ENCODE data around the gene REPIN1. TPM values are rescaled to one million over a fixed set of nuclear protein-coding genes. Genes with fewer than 3 reads are reported as not detected.

The REPIN1 gene
- total and polyA plus RNA-seq, 7 donors: 50.9 to 131 (median 56.5) TPM

- no peaks in the 10 kb centered on the region for H3K9me3 ChIP-seq
- DNase-seq: no peak
- no peak for TF ChIP-seq EP300 (IDR thresholded peaks at IDR 0.05)
- TF ChIP-seq POLR2A (IDR thresholded peaks at IDR 0.05): no peak
- TF ChIP-seq POLR2AphosphoS5 (IDR thresholded peaks at IDR 0.05): no peak
- TF ChIP-seq, protein P1, sequence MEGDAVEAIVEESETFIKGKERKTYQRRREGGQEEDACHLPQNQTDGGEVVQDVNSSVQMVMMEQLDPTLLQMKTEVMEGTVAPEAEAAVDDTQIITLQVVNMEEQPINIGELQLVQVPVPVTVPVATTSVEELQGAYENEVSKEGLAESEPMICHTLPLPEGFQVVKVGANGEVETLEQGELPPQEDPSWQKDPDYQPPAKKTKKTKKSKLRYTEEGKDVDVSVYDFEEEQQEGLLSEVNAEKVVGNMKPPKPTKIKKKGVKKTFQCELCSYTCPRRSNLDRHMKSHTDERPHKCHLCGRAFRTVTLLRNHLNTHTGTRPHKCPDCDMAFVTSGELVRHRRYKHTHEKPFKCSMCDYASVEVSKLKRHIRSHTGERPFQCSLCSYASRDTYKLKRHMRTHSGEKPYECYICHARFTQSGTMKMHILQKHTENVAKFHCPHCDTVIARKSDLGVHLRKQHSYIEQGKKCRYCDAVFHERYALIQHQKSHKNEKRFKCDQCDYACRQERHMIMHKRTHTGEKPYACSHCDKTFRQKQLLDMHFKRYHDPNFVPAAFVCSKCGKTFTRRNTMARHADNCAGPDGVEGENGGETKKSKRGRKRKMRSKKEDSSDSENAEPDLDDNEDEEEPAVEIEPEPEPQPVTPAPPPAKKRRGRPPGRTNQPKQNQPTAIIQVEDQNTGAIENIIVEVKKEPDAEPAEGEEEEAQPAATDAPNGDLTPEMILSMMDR (IDR thresholded peaks at IDR 0.05): no peak
- intact Hi-C loops (cut with DNase I): no loop called here
- peaks cover 0 to 80% (median 67%) of the 10 kb centered on the region in 4 donors for H3K4me1 ChIP-seq
- peak overlapping the region; percentile 74 to 93 (median 83) for H3K27ac ChIP-seq
- no peak overlapping the region for H3K4me3 ChIP-seq
- H3K27me3 ChIP-seq: no peaks in the 10 kb centered on the region
- H3K36me3 ChIP-seq: peaks cover 0 to 13% (median 6%) of the 10 kb centered on the region in 4 donors
- WGBS, 2 donors: 93 to 95% methylated on average over 14 of the region's 14 CpGs
Measured at GRCh38 chr7:150336746-150337145, 31.9 kb upstream of the REPIN1 start.

DNA sequence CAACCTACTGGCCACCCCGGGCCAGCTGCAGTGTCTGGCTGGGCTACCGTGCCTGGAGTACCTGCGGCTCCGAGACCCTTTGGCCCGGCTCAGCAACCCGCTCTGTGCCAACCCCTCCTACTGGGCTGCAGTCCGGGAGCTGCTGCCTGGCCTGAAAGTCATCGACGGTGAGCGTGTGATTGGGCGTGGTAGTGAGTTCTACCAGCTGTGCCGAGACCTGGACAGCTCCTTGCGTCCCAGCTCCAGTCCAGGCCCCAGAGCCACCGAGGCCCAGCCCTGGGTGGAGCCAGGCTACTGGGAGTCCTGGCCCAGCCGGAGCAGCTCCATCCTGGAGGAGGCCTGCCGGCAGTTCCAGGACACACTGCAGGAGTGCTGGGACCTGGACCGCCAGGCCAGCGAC lies 31.4 kb upstream of the REPIN1 start:
- TF ChIP-seq, protein P1 (IDR thresholded peaks at IDR 0.05): no peak
- TF ChIP-seq POLR2AphosphoS5 (IDR thresholded peaks at IDR 0.05) (no peak), POLR2A (IDR thresholded peaks at IDR 0.05) (no peak), EP300 (IDR thresholded peaks at IDR 0.05) (no peak)
- Histone ChIP-seq H3K4me1 (peaks cover 0 to 85% (median 71%) of the 10 kb centered on the region in 4 donors), H3K27me3 (no peaks in the 10 kb centered on the region), H3K36me3 (peaks cover 0 to 12% (median 6%) of the 10 kb centered on the region in 4 donors), H3K4me3 (no peak overlapping the region), H3K9me3 (no peaks in the 10 kb centered on the region), H3K27ac (peak overlapping the region; percentile 74 to 93 (median 83))
- WGBS, 2 donors: 39 to 77% methylated on average over 18 of the region's 18 CpGs
- intact Hi-C loops (cut with DNase I): no loop called here
- no peak for DNase-seq

DNA sequence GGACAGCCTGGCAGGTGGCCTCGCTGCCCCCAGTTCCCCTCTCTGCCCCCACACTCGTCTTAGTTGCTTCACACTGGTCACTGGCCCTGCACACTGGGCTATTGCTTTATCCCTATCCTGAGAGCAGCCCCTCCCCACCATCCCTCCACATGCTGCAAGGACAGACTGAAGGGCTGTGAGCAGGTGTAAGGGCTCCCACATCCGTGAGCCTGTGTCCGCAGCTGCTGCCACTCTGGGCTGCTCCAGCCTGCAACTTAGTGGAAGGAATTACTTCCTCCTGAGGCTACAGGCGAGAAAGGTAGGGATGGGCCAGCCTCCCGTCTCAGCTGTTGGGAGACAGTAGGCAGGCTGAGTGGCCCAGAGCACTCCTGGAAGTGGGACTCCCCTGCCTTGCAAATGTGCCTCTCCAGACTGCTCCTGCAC lies 31.0 kb upstream of the REPIN1 start:
- Histone ChIP-seq H3K9me3 (no peaks in the 10 kb centered on the region), H3K27me3 (no peaks in the 10 kb centered on the region), H3K4me3 (no peak overlapping the region), H3K4me1 (peaks cover 0 to 85% (median 73%) of the 10 kb centered on the region in 4 donors), H3K36me3 (peaks cover 0 to 12% (median 4%) of the 10 kb centered on the region in 4 donors), H3K27ac (peak overlapping the region; percentile 74 to 93 (median 83))
- intact Hi-C loops (cut with DNase I): no loop called here
- DNase-seq: no peak
- WGBS, 2 donors: 27 to 69% methylated on average over 6 of the region's 6 CpGs
- TF ChIP-seq POLR2A (IDR thresholded peaks at IDR 0.05) (no peak), EP300 (IDR thresholded peaks at IDR 0.05) (no peak), POLR2AphosphoS5 (IDR thresholded peaks at IDR 0.05) (no peak)
- TF ChIP-seq, protein P1 (IDR thresholded peaks at IDR 0.05): no peak

GRCh38 chr7:150338166-150338829 lies 30.3 kb upstream of the REPIN1 start:
- 51 to 77% methylated on average over 11 of the region's 11 CpGs for WGBS, 2 donors
- Histone ChIP-seq H3K9me3 (no peaks in the 10 kb centered on the region), H3K27ac (peak overlapping the region; percentile 29 to 93 (median 83)), H3K36me3 (peaks cover 0 to 12% (median 4%) of the 10 kb centered on the region in 4 donors), H3K4me1 (peaks cover 0 to 85% (median 73%) of the 10 kb centered on the region in 4 donors), H3K4me3 (no peak overlapping the region), H3K27me3 (no peaks in the 10 kb centered on the region)
- DNase-seq: no peak
- intact Hi-C loops (cut with DNase I): no loop called here
- TF ChIP-seq POLR2A (IDR thresholded peaks at IDR 0.05) (no peak), POLR2AphosphoS5 (IDR thresholded peaks at IDR 0.05) (no peak), EP300 (IDR thresholded peaks at IDR 0.05) (no peak)
- TF ChIP-seq, protein P1 (IDR thresholded peaks at IDR 0.05): no peak

Data from sigmoid colon (tissue), 7 donors.